ENCODE results near the gene TBK1.

DNA sequence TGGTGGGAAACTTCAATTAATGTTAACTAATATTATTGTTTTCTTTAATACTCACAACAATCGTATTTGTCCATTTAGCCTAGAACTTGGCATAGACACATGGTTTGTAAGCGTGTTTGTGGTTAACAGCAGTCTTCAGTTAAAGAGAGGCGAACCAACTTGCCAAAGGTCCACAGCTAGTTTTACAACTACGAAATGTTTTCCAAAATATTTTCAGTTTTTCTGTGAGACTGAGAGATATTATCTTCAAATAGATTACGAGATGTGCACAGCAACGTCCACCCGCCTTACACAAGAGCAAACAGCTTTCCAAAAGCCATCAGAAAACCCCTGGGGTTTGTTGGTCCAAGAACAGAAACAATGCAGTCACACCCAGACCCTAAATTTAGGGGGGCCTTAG is 99.8 kb downstream of the TBK1 start:
- TF ChIP-seq ESRRA (IDR thresholded peaks at IDR 0.05; ENCODE audit: low read length) (no peak), NBN (IDR thresholded peaks at IDR 0.05) (no peak), SIX5 (IDR thresholded peaks at IDR 0.05; ENCODE audit: low read depth, low read length, severe bottlenecking) (no peak), EZH2 (IDR thresholded peaks at IDR 0.05; ENCODE audit: borderline replicate concordance, control insufficient read depth, low read depth, low read length) (no peak)
- TF ChIP-seq, protein P1, sequence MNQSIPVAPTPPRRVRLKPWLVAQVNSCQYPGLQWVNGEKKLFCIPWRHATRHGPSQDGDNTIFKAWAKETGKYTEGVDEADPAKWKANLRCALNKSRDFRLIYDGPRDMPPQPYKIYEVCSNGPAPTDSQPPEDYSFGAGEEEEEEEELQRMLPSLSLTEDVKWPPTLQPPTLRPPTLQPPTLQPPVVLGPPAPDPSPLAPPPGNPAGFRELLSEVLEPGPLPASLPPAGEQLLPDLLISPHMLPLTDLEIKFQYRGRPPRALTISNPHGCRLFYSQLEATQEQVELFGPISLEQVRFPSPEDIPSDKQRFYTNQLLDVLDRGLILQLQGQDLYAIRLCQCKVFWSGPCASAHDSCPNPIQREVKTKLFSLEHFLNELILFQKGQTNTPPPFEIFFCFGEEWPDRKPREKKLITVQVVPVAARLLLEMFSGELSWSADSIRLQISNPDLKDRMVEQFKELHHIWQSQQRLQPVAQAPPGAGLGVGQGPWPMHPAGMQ (IDR thresholded peaks at IDR 0.05; ENCODE audit: borderline replicate concordance), result no peak

All from GM12878 (cell line).